GM19463 (cell line): Measurements from ENCODE around the gene COX7A2.

Experiments used
- ATAC-seq: cut with Tn5 transposase; IDR thresholded peaks from one replicate; pipeline ENCODE4 v1.9.1; 2021; ENCODE audit warnings: mild to moderate bottlenecking, moderate library complexity; ENCODE audit not compliant: unreplicated experiment

COX7A2 gene

GRCh38 chr6:75201901-75202672, 41.5 kb downstream of the COX7A2 start:
- no peak for ATAC-seq

DNA sequence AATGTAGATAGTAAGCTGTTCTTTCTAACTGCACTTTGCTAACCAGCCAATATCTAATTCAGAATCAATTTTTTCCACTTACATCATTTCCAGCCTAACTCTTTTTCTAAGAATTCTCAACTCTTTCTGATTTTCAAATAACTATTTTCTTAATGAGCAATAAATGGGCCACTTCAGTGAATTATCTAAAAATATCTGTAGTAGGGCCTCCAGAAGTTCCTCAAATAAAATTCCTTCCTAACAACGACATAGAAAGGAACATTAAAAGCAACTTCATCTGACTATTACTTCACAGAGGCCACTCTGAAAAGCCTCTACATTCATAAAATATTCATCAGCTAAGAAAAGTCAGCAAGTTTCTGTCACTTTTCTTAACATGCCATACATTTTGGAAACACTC, 42.6 kb downstream of the COX7A2 start:
- ATAC-seq: no peak

DNA sequence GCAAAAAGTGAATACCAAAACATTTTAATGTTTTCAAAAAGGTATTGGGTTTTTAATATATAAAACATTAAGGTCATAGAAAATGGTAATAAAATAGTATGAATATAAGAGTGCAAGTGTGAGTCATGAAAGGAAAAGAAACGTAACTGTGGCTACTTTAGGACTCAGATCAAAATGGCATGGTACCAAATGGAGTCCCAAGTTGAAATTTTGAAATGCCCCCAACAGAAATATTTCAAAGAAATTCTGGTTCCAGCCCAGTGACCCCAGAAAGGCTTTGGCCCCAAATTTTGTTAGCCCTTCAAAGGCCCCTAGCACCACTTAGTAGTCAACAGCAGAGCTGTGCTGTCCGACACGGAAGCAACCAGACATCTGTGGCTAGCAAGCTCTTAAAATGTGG, 43.7 kb downstream of the COX7A2 start:
- no peak for ATAC-seq

- no peak for ATAC-seq
Observed at GRCh38 chr6:75196081-75196687, 47.4 kb downstream of the COX7A2 start.

- no peak for ATAC-seq
Observed at GRCh38 chr6:75188221-75188925, 55.2 kb downstream of the COX7A2 start.
